Hematopoietic multipotent progenitor cell treated with erythropoietin and hydrocortisone succinate and interleukin-3 and kit ligand, for 6 days (in vitro differentiated cells): ENCODE data around the gene DNAJC28.
A peak's percentile ranks its signal among the peaks of the same experiment; 100 is the strongest.
"Not testable (repeated sequence)": the region's sequence is repeated elsewhere in the genome, so short reads cannot be mapped to it uniquely, and the experiment has no call there.

Source experiments
- DNase-seq: peaks from one replicate; pipeline ENCODE4 v3.0.0-alpha.2; 2015

Gene DNAJC28

DNA sequence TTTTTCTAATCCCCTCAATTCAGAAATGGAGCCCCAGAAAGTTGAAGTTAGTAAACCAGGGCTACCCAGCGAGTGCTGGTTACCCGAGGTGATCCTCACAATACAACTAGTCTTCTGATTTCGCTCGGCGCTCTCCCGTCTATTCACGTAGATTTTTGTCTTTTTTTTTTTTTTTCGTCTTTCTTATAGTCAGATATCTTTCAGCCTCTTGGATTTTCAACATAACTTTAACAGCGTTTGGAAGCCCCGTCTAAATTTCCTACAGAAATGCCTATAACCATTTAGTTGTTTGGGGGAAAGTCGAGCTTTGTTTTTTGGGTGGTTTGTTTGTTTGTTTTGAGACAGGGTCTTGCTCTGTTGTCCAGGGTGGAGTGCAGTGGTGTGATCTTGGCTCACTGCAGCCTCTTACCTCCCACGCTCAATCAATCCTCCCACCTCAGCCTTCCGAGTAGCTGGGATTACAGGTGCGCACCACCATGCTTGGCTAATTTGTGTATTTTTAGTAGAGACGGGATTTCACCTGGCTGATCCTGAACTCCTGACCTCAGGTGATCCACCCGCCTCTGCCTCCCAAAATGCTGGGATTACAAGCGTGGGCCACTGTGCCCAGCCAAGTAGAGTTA lies 10.9 kb downstream of the DNAJC28 start:
- no peak for DNase-seq

- DNase-seq = peak; percentile 97
These were observed 11.6 kb downstream of the DNAJC28 start, which contains the start of gene TMEM50B for GRCh38 chr21:33479679-33480480. Gene TMEM50B (minus strand): TSS chr21:33479974. CDS start chr21:33468885, 11,089 bp downstream.

DNA sequence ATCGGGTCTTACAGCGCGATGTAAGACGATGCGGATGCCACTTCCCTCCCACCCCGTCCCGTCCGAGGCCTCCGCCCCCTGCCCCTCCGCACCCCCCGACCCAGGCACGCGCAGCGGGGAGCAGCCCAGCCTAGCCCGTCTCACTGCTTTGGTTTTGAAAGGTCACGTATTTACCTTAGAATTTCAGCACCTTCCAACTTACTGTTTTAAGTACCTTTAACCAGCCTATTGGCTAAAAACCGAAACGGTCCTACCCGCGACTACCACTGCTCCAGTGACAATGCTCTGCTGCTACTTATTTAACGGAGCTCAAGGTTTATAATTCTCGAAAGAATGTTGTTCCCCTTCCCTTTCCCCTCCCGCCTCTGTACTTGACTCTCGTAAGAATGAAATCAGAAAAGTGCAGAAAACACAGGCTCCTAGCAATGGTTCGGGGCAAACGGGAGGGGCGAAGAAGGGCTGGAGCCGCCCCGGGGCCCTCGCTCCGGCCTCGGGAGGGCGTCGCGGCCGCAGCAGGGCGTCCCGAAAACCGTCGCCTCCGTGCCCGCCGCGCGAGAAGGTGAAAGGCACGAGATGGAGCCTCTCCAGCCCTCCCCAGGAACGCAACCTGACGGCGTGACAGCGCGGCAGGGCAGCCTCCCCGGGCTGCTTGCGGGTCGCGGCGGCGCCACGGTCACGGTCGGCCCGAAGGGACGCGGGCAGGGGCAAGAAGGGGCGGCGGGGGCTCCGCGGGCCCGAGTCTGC lies 12.4 kb downstream of the DNAJC28 start:
- peak; percentile 58 for DNase-seq

GRCh38 chr21:33478182-33478581 lies 13.3 kb downstream of the DNAJC28 start:
- DNase-seq = no peak

DNA sequence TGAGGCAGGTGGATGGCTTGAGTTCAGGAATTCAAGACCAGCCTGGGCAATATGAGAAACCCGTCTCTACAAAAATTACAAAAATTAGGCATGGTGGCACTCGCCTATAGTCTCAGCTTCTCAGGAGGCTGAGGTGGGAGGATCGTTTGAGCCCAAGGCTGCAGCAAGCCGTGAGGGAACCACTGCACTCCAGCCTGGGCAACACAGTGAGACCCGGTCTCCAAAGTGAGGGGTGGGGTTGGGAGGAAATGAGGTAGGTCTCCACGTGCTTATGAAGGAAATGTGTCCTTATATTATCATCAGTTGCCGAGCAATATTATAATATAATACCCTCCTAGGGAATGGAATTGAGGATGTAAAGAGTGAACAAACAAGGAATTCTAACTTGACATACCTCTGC lies 14.4 kb downstream of the DNAJC28 start:
- no peak for DNase-seq

DNA sequence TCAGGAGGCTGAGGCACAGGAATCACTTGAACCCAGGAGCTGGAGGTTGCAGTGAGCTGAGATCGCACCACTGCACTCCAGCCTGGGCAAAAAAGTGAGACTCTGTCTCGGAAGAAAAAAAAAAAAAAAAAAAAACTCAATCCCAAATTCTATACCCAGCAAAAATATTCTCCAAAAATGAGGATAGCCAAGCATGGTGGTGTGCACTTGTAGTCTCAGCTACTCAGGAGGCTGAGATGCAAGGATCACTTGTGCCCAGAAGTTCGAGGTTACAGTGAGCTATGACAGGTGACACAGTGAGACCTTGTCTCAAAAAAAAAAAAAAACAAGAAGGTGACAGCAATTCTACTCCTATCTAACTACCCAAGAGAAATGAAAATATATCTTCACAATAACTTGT lies 18.2 kb downstream of the DNAJC28 start:
- no peak for DNase-seq

DNA sequence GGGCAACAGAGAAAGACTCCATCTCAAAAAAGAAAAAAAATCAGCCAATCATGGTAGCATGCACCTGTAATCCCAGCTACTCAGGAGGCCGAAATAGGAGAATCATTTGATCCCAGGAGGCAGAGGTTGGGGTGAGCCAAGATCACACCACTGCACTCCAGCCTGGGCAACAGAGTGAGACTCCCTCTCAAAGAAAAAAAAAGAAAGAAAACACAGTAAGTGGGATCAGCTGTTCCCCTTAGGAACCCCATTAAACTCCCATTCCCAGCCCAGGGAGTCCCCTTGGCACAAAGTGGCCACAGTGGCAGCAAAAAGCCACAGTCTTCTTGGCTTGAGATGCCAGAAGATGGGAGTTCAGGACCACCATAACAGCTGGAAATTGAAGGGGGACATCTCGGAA lies 20.8 kb downstream of the DNAJC28 start:
- DNase-seq = no peak

DNA sequence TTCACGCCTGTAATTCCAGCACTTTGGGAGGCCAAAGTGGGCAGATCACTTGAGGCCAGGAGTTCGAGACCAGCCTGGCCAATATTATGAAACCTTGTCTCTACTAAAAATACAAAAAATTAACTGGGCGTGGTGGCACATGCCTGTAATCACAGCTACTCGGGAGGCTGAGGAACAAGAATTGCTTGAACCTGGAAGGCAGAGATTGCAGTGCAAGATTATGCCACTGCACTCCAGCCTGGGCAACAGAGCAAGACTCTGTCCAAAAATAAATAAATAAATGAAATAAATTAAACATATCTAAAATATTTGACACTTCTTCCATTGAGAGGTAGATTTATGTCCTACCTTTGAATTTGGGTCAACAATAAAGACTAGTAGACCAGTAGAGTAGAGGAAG lies 22.3 kb downstream of the DNAJC28 start:
- not testable (repeated sequence) for DNase-seq

- DNase-seq = no peak
These were observed 29.8 kb downstream of the DNAJC28 start for GRCh38 chr21:33461538-33462250.

DNA sequence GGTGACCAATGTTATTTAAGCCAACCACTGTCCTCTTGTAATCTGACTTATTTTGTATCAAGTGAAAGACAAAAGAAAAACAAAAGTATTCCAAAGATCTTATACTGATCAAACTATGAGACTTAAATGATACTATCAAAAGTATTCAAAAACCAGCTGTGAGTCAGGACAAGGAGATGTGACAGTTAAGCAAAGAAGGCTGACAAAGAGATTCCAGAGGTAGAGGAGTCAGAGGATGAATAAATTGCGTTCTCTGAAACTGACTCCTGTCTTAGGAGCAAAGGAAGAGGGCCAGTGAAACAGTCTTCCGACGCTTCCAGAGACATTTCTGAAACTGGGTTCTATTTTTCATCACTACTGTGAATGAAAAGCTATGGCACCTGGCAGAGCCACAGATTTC lies 32.7 kb downstream of the DNAJC28 start:
- DNase-seq = no peak

DNA sequence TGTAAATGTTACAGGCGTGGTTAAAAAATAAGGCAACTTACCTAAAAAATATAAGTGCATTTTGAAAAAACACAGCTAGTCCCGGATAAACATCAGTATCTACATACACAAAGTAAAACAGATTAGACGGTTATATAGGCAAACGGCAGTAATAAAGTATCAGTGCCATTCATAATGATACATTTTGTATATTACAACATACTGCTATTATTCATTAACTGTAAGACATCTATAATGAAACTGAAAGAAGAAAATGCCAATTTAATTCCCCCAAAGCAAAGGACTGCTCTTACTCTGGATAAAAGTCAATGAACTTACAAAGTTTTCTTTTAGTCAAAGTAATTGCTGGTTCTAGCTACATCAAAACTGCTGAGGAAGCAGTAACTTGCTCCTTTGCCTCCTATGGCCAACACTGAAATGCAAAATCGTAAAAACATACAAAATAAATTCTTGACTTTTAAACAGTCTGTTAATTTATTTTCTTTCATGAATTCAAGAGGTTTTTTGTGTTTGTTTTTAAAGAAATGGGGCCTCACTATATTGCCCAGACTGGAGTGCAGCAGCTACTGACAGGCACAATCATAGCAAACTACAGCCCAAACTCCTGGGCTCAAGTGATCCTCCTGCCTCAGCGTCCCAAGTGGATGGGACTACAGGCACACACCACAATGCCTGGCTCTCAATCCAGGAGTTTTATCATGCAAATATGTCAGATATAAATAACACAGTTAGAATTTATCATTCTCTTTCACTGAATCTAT lies 35.6 kb downstream of the DNAJC28 start:
- DNase-seq = no peak

DNA sequence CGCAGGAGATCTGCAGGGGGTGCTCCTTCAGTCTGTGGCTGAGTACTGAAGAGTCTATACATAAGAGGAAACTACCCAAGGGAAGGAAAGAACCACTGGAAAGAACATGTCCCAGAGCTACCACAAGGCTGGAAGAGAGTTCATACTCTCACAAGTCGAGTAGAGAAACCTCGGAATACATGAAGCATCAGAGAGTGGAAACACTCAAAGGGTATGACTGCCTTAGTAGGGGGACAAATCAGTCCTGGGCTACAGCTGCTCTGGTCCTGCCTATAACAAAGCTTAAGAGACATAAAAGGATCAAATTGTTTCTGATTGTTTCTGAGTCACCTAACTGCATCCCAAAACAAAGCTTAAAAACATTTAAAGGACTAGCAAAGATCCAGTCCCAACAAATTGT lies 39.2 kb downstream of the DNAJC28 start:
- DNase-seq = no peak

DNA sequence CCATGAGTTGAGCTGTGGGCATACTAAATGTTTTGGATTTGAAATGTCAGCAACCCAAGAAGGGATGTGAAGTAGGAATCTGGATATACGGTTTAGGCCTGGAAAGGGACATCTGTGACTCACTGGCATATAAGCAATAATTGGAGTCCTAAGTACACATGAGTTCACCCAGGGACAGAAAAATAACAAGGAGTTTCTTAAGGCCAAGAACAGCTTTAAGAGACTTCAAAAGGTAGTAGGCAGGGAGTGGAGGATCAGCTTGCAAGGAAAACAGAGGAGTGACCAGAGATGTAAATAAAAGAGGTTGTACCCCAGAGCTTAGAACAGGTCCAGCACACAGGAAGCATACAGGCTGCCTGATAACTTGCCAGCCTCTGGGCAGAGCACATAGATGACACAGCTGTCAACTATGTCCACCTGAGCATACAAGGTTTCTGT lies 39.9 kb downstream of the DNAJC28 start:
- no peak for DNase-seq

DNA sequence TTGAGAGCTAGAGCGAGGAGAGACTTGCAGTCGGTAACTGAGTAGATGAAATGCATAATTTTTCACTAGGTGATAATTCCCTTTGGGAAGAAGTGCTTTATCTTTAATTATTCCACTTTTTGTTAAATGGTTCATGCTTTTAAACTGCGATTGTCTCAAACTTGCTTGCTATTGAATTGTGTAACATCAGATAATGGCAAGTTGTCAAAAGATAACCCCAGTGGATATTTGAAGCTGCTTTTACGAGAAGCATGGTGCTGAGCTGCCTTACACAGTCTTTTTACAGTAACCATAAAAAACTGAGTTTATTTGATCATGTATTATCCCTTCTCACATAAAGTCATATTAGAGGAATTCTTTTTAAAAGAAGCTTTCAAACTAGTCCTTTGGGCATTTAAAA lies 41.9 kb downstream of the DNAJC28 start:
- DNase-seq = peak; percentile 49

DNA sequence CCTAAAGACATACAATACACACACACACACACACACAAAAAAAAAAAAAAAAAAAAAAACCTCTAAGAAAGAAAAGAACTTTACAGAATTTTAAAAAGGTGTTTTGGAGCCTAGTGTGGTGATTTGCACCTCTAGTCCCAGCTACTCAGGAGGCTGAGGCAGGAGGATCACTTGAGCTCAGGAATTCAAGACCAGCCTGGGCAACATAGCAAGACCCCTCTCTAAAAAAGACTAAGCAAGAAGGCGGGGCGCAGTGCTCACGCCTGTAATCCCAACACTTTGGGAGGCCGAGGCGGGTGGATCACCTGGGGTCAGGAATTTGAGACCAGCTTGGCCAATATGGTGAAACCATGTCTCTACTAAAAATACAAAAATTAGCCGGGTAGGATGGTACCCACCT lies 44.9 kb downstream of the DNAJC28 start:
- not testable (repeated sequence) for DNase-seq

- DNase-seq = no peak
These were observed 47.0 kb downstream of the DNAJC28 start for GRCh38 chr21:33444499-33444898.

GRCh38 chr21:33443194-33443593 lies 48.3 kb downstream of the DNAJC28 start:
- DNase-seq = no peak

- DNase-seq = no peak
These were observed 49.7 kb downstream of the DNAJC28 start for GRCh38 chr21:33441489-33442477.
